ENCODE results near the gene AGFG2. TPM values are rescaled to one million over a fixed set of nuclear protein-coding genes. Genes with fewer than 3 reads are reported as not detected.

Gene AGFG2
- polyA plus RNA-seq, 2 of the 4 experiments (the other 2 are of a cell fraction) = 16.0 to 31.8 TPM

DNA sequence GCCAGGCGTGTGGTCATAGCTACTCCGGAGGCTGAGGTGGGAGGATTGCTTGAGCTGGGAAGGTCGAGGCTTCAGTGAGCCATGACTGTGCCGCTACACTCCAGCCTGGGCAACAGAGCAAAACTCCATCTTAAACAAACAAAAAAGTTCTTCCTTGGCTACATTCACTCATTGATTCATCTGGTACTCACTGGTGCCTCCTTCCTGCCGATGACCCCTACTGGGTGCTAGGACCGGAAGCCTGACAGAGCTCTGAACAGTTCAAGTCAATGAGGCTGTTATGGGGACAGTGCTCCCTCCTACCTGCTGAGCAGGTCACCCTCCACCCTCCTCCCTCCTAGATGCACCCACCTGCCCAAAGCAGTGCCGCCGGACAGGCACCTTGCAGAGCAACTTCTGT is 68.1 kb downstream of the AGFG2 start:
- H3K9me3 ChIP-seq = no peaks in the 10 kb centered on the region
- H3K4me3 ChIP-seq = no peak overlapping the region
- DNase-seq (ENCODE audit: low read depth in 1 of 2, low spot score in 1 of 2) (no peak), ATAC-seq (no peak), FAIRE-seq (no peak)
- 72% methylated on average over 8 of the region's 8 CpGs for WGBS (ENCODE audit: missing lambda C conversion rate)
- TF ChIP-seq CHD4 (IDR thresholded peaks at IDR 0.05; ENCODE audit: borderline replicate concordance) (no peak), EHMT2 (IDR thresholded peaks at IDR 0.05; ENCODE audit: low read depth) (no peak), RFX5 (IDR thresholded peaks at IDR 0.05) (no peak), ZC3H11A (IDR thresholded peaks at IDR 0.05) (no peak), HEYL (CRISPR knock-in tag; IDR thresholded peaks at IDR 0.05) (no peak), ESRRA (IDR thresholded peaks at IDR 0.05; ENCODE audit: borderline replicate concordance, low read length) (no peak), RARB (CRISPR knock-in tag; IDR thresholded peaks at IDR 0.05) (no peak), HOXB13 (CRISPR knock-in tag; IDR thresholded peaks at IDR 0.05; ENCODE audit: low read depth) (no peak), SREBF2 (IDR thresholded peaks at IDR 0.05) (no peak), MAFK (IDR thresholded peaks at IDR 0.05; ENCODE audit: partially characterized antibody) (no peak), NR3C1 (IDR thresholded peaks at IDR 0.05) (no peak), FOSL2 (IDR thresholded peaks at IDR 0.05) (no peak), FOSL2 (CRISPR knock-in tag; IDR thresholded peaks at IDR 0.05) (no peak), PHF8 (IDR thresholded peaks at IDR 0.05; ENCODE audit: borderline replicate concordance, low read depth) (no peak), KDM5A (IDR thresholded peaks at IDR 0.05) (no peak), EP300 (IDR thresholded peaks at IDR 0.05) (no peak)
- TF ChIP-seq, protein P1, sequence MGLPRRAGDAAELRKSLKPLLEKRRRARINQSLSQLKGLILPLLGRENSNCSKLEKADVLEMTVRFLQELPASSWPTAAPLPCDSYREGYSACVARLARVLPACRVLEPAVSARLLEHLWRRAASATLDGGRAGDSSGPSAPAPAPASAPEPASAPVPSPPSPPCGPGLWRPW (IDR thresholded peaks at IDR 0.05) = no peak
- TF ChIP-seq, protein P2, sequence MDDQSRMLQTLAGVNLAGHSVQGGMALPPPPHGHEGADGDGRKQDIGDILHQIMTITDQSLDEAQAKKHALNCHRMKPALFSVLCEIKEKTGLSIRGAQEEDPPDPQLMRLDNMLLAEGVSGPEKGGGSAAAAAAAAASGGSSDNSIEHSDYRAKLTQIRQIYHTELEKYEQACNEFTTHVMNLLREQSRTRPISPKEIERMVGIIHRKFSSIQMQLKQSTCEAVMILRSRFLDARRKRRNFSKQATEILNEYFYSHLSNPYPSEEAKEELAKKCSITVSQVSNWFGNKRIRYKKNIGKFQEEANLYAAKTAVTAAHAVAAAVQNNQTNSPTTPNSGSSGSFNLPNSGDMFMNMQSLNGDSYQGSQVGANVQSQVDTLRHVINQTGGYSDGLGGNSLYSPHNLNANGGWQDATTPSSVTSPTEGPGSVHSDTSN (IDR thresholded peaks at IDR 0.05) = no peak
- ChIA-PET CTCF (interaction anchor here (0.5 to 4.8 kb wide), 10 partner anchors 16 to 245 kb away, joined by 3 to 32 read pairs (median 4); partner anchors contain the start of genes GIGYF1 and SLC12A9), POLR2A (no interaction called here)
- H3K4me2 ChIP-seq = no peak overlapping the region
- H3K4me1 ChIP-seq = 0 out of 3 replicates have a peak, but pooled peaks cover 8% of the 10 kb centered on the region
- H3K27ac ChIP-seq = no peak overlapping the region

DNA sequence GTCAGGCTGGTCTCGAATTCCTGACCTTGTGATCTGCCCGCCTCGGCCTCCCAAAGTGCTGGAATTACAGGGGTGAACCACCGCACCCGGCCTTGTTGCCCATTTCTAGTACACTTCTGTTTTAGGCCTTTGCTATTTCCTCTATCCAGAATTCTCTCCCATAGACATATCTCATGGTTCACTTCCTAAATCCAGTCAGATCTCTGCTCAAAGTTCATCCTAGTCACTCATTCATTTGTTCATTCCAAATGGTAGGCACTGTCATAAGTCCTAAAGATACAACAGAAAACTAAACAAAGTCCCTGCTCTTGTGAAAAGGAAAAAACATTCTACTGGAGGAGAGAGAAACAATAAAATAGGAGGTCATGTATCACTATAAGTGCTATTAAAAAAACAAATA is 71.0 kb downstream of the AGFG2 start:
- no peaks in the 10 kb centered on the region for H3K9me3 ChIP-seq
- peaks cover 8% of the 10 kb centered on the region; the same call in 1 of the 3 replicates for H3K4me1 ChIP-seq
- ChIA-PET CTCF (interaction anchor here (1.3 to 8.8 kb wide), 2 partner anchors 10 to 17 kb away, joined by 3 to 69 read pairs; no protein-coding TSS in a partner anchor), POLR2A (interaction anchor here (1.2 kb wide), 1 partner anchor 24 kb away, joined by 6 read pairs; the partner anchor contains the start of gene FBXO24)
- no peak overlapping the region for H3K4me2 ChIP-seq
- ATAC-seq (no peak), FAIRE-seq (no peak), DNase-seq (ENCODE audit: low read depth in 1 of 2, low spot score in 1 of 2) (no peak)
- no peak overlapping the region for H3K4me3 ChIP-seq
- H3K27ac ChIP-seq = no peak overlapping the region
- WGBS (ENCODE audit: missing lambda C conversion rate) = 82% methylated on average over 5 of the region's 5 CpGs
- TF ChIP-seq KDM5A (IDR thresholded peaks at IDR 0.05) = no peak
- TF ChIP-seq, protein P3, sequence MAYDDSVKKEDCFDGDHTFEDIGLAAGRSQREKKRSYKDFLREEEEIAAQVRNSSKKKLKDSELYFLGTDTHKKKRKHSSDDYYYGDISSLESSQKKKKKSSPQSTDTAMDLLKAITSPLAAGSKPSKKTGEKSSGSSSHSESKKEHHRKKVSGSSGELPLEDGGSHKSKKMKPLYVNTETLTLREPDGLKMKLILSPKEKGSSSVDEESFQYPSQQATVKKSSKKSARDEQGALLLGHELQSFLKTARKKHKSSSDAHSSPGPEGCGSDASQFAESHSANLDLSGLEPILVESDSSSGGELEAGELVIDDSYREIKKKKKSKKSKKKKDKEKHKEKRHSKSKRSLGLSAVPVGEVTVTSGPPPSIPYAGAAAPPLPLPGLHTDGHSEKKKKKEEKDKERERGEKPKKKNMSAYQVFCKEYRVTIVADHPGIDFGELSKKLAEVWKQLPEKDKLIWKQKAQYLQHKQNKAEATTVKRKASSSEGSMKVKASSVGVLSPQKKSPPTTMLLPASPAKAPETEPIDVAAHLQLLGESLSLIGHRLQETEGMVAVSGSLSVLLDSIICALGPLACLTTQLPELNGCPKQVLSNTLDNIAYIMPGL (CRISPR knock-in tag; IDR thresholded peaks at IDR 0.05; ENCODE audit: borderline replicate concordance) = no peak
- no peak for TF ChIP-seq FOSL2 (IDR thresholded peaks at IDR 0.05)
- TF ChIP-seq FOSL2 (CRISPR knock-in tag; IDR thresholded peaks at IDR 0.05) = no peak
- no peak for TF ChIP-seq ZSCAN20 (CRISPR knock-in tag; IDR thresholded peaks at IDR 0.05)
- TF ChIP-seq RARB (CRISPR knock-in tag; IDR thresholded peaks at IDR 0.05) = no peak
- TF ChIP-seq, protein P4, sequence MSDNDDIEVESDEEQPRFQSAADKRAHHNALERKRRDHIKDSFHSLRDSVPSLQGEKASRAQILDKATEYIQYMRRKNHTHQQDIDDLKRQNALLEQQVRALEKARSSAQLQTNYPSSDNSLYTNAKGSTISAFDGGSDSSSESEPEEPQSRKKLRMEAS (IDR thresholded peaks at IDR 0.05) = no peak
- no peak for TF ChIP-seq CBX2 (IDR thresholded peaks at IDR 0.05; ENCODE audit: borderline replicate concordance, low read depth)
- no peak for TF ChIP-seq EHF (CRISPR knock-in tag; IDR thresholded peaks at IDR 0.05)
- no peak for TF ChIP-seq POLR2AphosphoS2 (conservative IDR thresholded peaks at IDR 0.05; ENCODE audit: low read length)
- no peak for TF ChIP-seq EHMT2 (IDR thresholded peaks at IDR 0.05; ENCODE audit: low read depth)
- TF ChIP-seq, protein P5, sequence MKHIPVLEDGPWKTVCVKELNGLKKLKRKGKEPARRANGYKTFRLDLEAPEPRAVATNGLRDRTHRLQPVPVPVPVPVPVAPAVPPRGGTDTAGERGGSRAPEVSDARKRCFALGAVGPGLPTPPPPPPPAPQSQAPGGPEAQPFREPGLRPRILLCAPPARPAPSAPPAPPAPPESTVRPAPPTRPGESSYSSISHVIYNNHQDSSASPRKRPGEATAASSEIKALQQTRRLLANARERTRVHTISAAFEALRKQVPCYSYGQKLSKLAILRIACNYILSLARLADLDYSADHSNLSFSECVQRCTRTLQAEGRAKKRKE (CRISPR knock-in tag; IDR thresholded peaks at IDR 0.05; ENCODE audit: low read depth) = no peak
- no peak for TF ChIP-seq CHD4 (IDR thresholded peaks at IDR 0.05; ENCODE audit: borderline replicate concordance)
- TF ChIP-seq HDAC2 (IDR thresholded peaks at IDR 0.05) = no peak
- no peak for TF ChIP-seq MYC (IDR thresholded peaks at IDR 0.05; ENCODE audit: borderline replicate concordance, low read length)
- no peak for TF ChIP-seq RNF2 (IDR thresholded peaks at IDR 0.05; ENCODE audit: borderline replicate concordance, low read depth)
